SIG-M5 treated with dmso at 0.1 percent for 504 hours (cell line): ENCODE measurements around the gene MACROD2.
"Not testable (repeated sequence)": the region's sequence is repeated elsewhere in the genome, so short reads cannot be mapped to it uniquely, and the experiment has no call there.

Source experiments
- DNase-seq: peaks from one replicate; lab custom pipeline; 2025; ENCODE audit not compliant: unreplicated experiment; lab: John Stamatoyannopoulos, UW

MACROD2 gene

GRCh38 chr20:14925300-14925699, 930.0 kb downstream of the MACROD2 start:
- DNase-seq: no peak

GRCh38 chr20:14926436-14926835, 931.1 kb downstream of the MACROD2 start:
- DNase-seq: not testable (repeated sequence)

- peak; percentile 6 for DNase-seq
Observed at GRCh38 chr20:14928083-14928482, 932.8 kb downstream of the MACROD2 start.

GRCh38 chr20:14929388-14929787, 934.1 kb downstream of the MACROD2 start:
- DNase-seq: no peak

GRCh38 chr20:14932040-14932439, 936.7 kb downstream of the MACROD2 start:
- DNase-seq: no peak

GRCh38 chr20:14935285-14935684, 940.0 kb downstream of the MACROD2 start:
- DNase-seq: no peak

- no peak for DNase-seq
Observed at GRCh38 chr20:14937021-14937420, 941.7 kb downstream of the MACROD2 start.

- no peak for DNase-seq
Observed at GRCh38 chr20:14937846-14938245, 942.5 kb downstream of the MACROD2 start.

- no peak for DNase-seq
Observed at GRCh38 chr20:14947536-14947935, 952.2 kb downstream of the MACROD2 start.

GRCh38 chr20:14947946-14948345, 952.6 kb downstream of the MACROD2 start:
- no peak for DNase-seq

GRCh38 chr20:14948416-14948815, 953.1 kb downstream of the MACROD2 start:
- DNase-seq: no peak

GRCh38 chr20:14950633-14951032, 955.3 kb downstream of the MACROD2 start:
- no peak for DNase-seq

- no peak for DNase-seq
Observed at GRCh38 chr20:14951105-14951504, 955.8 kb downstream of the MACROD2 start.

GRCh38 chr20:14951707-14952418, 956.5 kb downstream of the MACROD2 start:
- no peak for DNase-seq

GRCh38 chr20:14953736-14954135, 958.4 kb downstream of the MACROD2 start:
- no peak for DNase-seq

- no peak for DNase-seq
Observed at GRCh38 chr20:14955399-14955798, 960.1 kb downstream of the MACROD2 start.

- DNase-seq: no peak
Observed at GRCh38 chr20:14956026-14956425, 960.7 kb downstream of the MACROD2 start.

GRCh38 chr20:14956538-14956937, 961.2 kb downstream of the MACROD2 start:
- DNase-seq: no peak

GRCh38 chr20:14957402-14957801, 962.1 kb downstream of the MACROD2 start:
- no peak for DNase-seq

- DNase-seq: no peak
Observed at GRCh38 chr20:14958626-14959025, 963.3 kb downstream of the MACROD2 start.

GRCh38 chr20:14959506-14960475, 964.5 kb downstream of the MACROD2 start:
- DNase-seq: no peak

GRCh38 chr20:14960831-14961230, 965.5 kb downstream of the MACROD2 start:
- DNase-seq: no peak
